Ishikawa (cell line): ENCODE data around the gene ZNF700.

Experiments
- CEBPB ChIP-seq: IDR thresholded peaks from 2 replicates; pipeline ENCODE4 v1.6.1; 2012
- CREB1 ChIP-seq: IDR thresholded peaks from 2 replicates; pipeline ENCODE4 v1.6.1; 2012; ENCODE audit warnings: low read depth
- EGR1 ChIP-seq: IDR thresholded peaks from 2 replicates; pipeline ENCODE4 v1.6.1; 2012
- EP300 ChIP-seq: IDR thresholded peaks from 2 replicates; pipeline ENCODE4 v1.6.1; 2012; ENCODE audit warnings: borderline replicate concordance
- FOXM1 ChIP-seq: IDR thresholded peaks from 2 replicates; pipeline ENCODE4 v1.6.1; 2012; ENCODE audit warnings: low read depth, borderline replicate concordance
- NFIC ChIP-seq: IDR thresholded peaks from 2 replicates; pipeline ENCODE4 v1.6.1; 2012
- RAD21 ChIP-seq: IDR thresholded peaks from 2 replicates; pipeline ENCODE4 v1.6.1; 2012; ENCODE audit warnings: low read depth
- REST ChIP-seq: IDR thresholded peaks from 2 replicates; pipeline ENCODE4 v1.6.1; 2012; ENCODE audit warnings: low read depth, mild to moderate bottlenecking
- TAF1 ChIP-seq: IDR thresholded peaks from 2 replicates; pipeline ENCODE4 v1.6.1; 2012; ENCODE audit warnings: low read depth, mild to moderate bottlenecking
- TCF12 ChIP-seq: IDR thresholded peaks from 2 replicates; pipeline ENCODE4 v1.6.1; 2012; ENCODE audit warnings: low read depth
- TEAD4 ChIP-seq: IDR thresholded peaks from 2 replicates; pipeline ENCODE4 v1.6.1; 2012
- USF1 ChIP-seq: IDR thresholded peaks from 2 replicates; pipeline ENCODE4 v1.6.1; 2012
- YY1 ChIP-seq: IDR thresholded peaks from 2 replicates; pipeline ENCODE4 v1.6.1; 2012; ENCODE audit warnings: low read depth

GRCh38 chr19:11931051-11931450 lies 6.1 kb downstream of the ZNF700 start:
- no peak for TF ChIP-seq EP300
- no peak for TF ChIP-seq TAF1
- no peak for TF ChIP-seq CREB1
- TF ChIP-seq FOXM1: no peak
- TF ChIP-seq REST: no peak
- TF ChIP-seq CEBPB: no peak
- no peak for TF ChIP-seq NFIC
- no peak for TF ChIP-seq EGR1
- no peak for TF ChIP-seq USF1
- no peak for TF ChIP-seq TEAD4
- TF ChIP-seq TCF12: no peak
- TF ChIP-seq YY1: no peak
- no peak for TF ChIP-seq RAD21
